Breast epithelium (tissue), 4 donors: ENCODE results near the gene ZNF205. TPM values are rescaled to one million over a fixed set of nuclear protein-coding genes. Genes with fewer than 3 reads are reported as not detected.

Experiments
- DNase-seq, 2 donors: peaks; one replicate each; pipeline ENCODE4 v3.0.0-alpha.2; 2019; ENCODE audit warnings: low spot score in 2 of 2
- H3K27ac ChIP-seq, 2 donors: fragments of 200-600 bp; sonication (generic) in 1 of 2; one replicate each; pipeline ENCODE4 v1.5.1; 2016 to 2019; ENCODE audit warnings: mild to moderate bottlenecking in 1 of 2
- H3K27me3 ChIP-seq, 2 donors: fragments of 200-600 bp; sonication (generic) in 1 of 2; one replicate each; pipeline versions ENCODE4 v1.5.1 to v1.6.0; 2017 to 2019; ENCODE audit warnings: control low read depth in 1 of 2, mild to moderate bottlenecking in 1 of 2
- H3K36me3 ChIP-seq: fragments of 200-600 bp; one replicate; pipeline ENCODE4 v1.5.1; 2019
- H3K4me1 ChIP-seq, 2 donors: fragments of 200-600 bp; sonication (generic); one replicate each; pipeline ENCODE4 v1.5.1; 2016 to 2019; ENCODE audit warnings: control low read depth in 1 of 2
- H3K4me3 ChIP-seq, 3 donors: fragments of 200-600 bp; sonication (generic); 1 replicate in 2 of 3; 2 replicates in 1 of 3; pipeline ENCODE4 v1.5.1; 2016 to 2019; ENCODE audit warnings: mild to moderate bottlenecking in 3 of 3, moderate library complexity in 2 of 3
- H3K9me3 ChIP-seq, 2 donors: fragments of 200-600 bp; sonication (generic) in 1 of 2; one replicate each; pipeline ENCODE4 v1.5.1; 2016 to 2019; ENCODE audit warnings: control low read depth in 1 of 2
- CTCF ChIP-seq, 3 donors: fragments of 450-650 bp; IDR thresholded peaks; one replicate each; pipeline ENCODE4 v1.5.1; 2016 to 2017; ENCODE audit warnings: antibody characterized with exemption in 3 of 3, mild to moderate bottlenecking in 3 of 3, moderate library complexity in 3 of 3
- POLR2A ChIP-seq: fragments of 450-650 bp; IDR thresholded peaks from one replicate; pipeline ENCODE4 v1.6.1; 2016; ENCODE audit warnings: antibody characterized with exemption, mild to moderate bottlenecking, moderate library complexity
- POLR2AphosphoS5 ChIP-seq, 3 donors: sonication (generic); formaldehyde crosslinking; IDR thresholded peaks; one replicate each; pipeline ENCODE4 v1.6.1; 2017; ENCODE audit warnings: antibody characterized with exemption in 3 of 3
- intact Hi-C: fragments of 100-400 bp; cut with DNase I; formaldehyde crosslinking; loops from one replicate; pipeline ENCODE4 v1.15.1; 2023; ENCODE audit warnings: low total_unique reads
- total RNA-seq, 3 donors: library from RNA; depleted of rRNA; stranded (reverse); fragments of >200 nt; gene quantifications; one replicate each; pipeline ENCODE4 v1.1.0, GENCODE V29; 2016

Gene ZNF205
- total RNA-seq, 3 donors from 2014 or later: 12.5 to 18.9 (median 13.4) TPM

GRCh38 chr16:3152027-3152276, 39.6 kb downstream of the ZNF205 start:
- intact Hi-C loops: no loop called here
- TF ChIP-seq CTCF (IDR thresholded peaks at IDR 0.05) (no peak), POLR2AphosphoS5 (IDR thresholded peaks at IDR 0.05) (no peak), POLR2A (no peak)
- H3K4me3 ChIP-seq: peak overlapping the region; percentile 40 to 76 (median 69)
- no peaks in the 10 kb centered on the region for H3K36me3 ChIP-seq
- H3K27me3 ChIP-seq: no peaks in the 10 kb centered on the region
- no peak for DNase-seq
- no peaks in the 10 kb centered on the region for H3K9me3 ChIP-seq
- no peaks in the 10 kb centered on the region for H3K4me1 ChIP-seq
- H3K27ac ChIP-seq: peak overlapping the region in 1 of 2 donors; percentile 52

GRCh38 chr16:3152277-3152990, 40.0 kb downstream of the ZNF205 start:
- Histone ChIP-seq H3K27ac (peak overlapping the region; percentile 49 to 52), H3K36me3 (no peaks in the 10 kb centered on the region), H3K27me3 (no peaks in the 10 kb centered on the region), H3K4me1 (no peaks in the 10 kb centered on the region), H3K4me3 (peak overlapping the region; percentile 40 to 76 (median 69)), H3K9me3 (no peaks in the 10 kb centered on the region)
- intact Hi-C loops: no loop called here
- TF ChIP-seq CTCF (IDR thresholded peaks at IDR 0.05): no peak
- TF ChIP-seq POLR2AphosphoS5 (IDR thresholded peaks at IDR 0.05): peak; percentile 58 to 62 (median 61)
- TF ChIP-seq POLR2A: no peak
- DNase-seq: peak; percentile 88 to 90

- TF ChIP-seq POLR2A: no peak
- TF ChIP-seq CTCF (IDR thresholded peaks at IDR 0.05): no peak
- no peak for TF ChIP-seq POLR2AphosphoS5 (IDR thresholded peaks at IDR 0.05)
- Histone ChIP-seq H3K27ac (peak overlapping the region in 1 of 2 donors; percentile 52), H3K9me3 (no peaks in the 10 kb centered on the region), H3K27me3 (no peaks in the 10 kb centered on the region), H3K36me3 (no peaks in the 10 kb centered on the region), H3K4me3 (peak overlapping the region in 2 of 3 donors; percentile 69 to 76), H3K4me1 (no peaks in the 10 kb centered on the region)
- no peak for DNase-seq
- intact Hi-C loops: no loop called here
Measured at GRCh38 chr16:3152991-3153368, 40.6 kb downstream of the ZNF205 start.

- no peak overlapping the region for H3K27ac ChIP-seq
- no peak overlapping the region for H3K4me3 ChIP-seq
- intact Hi-C loops: no loop called here
- no peak for DNase-seq
- no peaks in the 10 kb centered on the region for H3K36me3 ChIP-seq
- no peaks in the 10 kb centered on the region for H3K4me1 ChIP-seq
- TF ChIP-seq POLR2AphosphoS5 (IDR thresholded peaks at IDR 0.05): no peak
- TF ChIP-seq CTCF (IDR thresholded peaks at IDR 0.05): no peak
- TF ChIP-seq POLR2A: no peak
- H3K9me3 ChIP-seq: no peaks in the 10 kb centered on the region
- no peaks in the 10 kb centered on the region for H3K27me3 ChIP-seq
Measured at GRCh38 chr16:3155181-3155580, 42.8 kb downstream of the ZNF205 start.

- Histone ChIP-seq H3K27ac (no peak overlapping the region), H3K9me3 (no peaks in the 10 kb centered on the region), H3K36me3 (no peaks in the 10 kb centered on the region), H3K4me3 (no peak overlapping the region), H3K27me3 (no peaks in the 10 kb centered on the region), H3K4me1 (no peaks in the 10 kb centered on the region)
- intact Hi-C loops: no loop called here
- no peak for TF ChIP-seq CTCF (IDR thresholded peaks at IDR 0.05)
- no peak for TF ChIP-seq POLR2A
- TF ChIP-seq POLR2AphosphoS5 (IDR thresholded peaks at IDR 0.05): no peak
- DNase-seq: no peak
Measured at GRCh38 chr16:3155972-3156371, 43.6 kb downstream of the ZNF205 start.
